ENCODE measurements around the gene WFIKKN2.
A peak's percentile ranks its signal among the peaks of the same experiment; 100 is the strongest.
"Not testable (repeated sequence)": the region's sequence is repeated elsewhere in the genome, so short reads cannot be mapped to it uniquely, and the experiment has no call there.

WFIKKN2 gene

DNA sequence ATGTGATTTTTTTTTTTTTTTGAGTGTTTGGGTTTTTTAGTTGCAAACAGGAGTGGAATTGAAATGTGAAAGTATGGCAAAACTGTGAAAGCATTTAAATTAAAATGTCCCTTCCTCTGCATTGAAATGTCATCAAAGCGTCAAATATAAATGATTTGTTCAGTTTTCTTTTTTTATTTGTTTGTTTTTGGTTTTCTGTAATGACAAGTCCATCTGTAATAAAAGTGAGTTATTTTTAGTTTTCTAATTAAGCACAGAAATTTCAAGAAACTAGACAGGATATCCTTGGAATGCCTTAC lies 32.7 kb downstream of the WFIKKN2 start:
- Histone ChIP-seq H3K4me3 (peak overlapping the region; percentile 96), H3K27ac (peak overlapping the region; percentile 99)
- DNase-seq (ENCODE audit: low spot score) = no peak
- TF ChIP-seq, protein P1, sequence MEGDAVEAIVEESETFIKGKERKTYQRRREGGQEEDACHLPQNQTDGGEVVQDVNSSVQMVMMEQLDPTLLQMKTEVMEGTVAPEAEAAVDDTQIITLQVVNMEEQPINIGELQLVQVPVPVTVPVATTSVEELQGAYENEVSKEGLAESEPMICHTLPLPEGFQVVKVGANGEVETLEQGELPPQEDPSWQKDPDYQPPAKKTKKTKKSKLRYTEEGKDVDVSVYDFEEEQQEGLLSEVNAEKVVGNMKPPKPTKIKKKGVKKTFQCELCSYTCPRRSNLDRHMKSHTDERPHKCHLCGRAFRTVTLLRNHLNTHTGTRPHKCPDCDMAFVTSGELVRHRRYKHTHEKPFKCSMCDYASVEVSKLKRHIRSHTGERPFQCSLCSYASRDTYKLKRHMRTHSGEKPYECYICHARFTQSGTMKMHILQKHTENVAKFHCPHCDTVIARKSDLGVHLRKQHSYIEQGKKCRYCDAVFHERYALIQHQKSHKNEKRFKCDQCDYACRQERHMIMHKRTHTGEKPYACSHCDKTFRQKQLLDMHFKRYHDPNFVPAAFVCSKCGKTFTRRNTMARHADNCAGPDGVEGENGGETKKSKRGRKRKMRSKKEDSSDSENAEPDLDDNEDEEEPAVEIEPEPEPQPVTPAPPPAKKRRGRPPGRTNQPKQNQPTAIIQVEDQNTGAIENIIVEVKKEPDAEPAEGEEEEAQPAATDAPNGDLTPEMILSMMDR (IDR thresholded peaks at IDR 0.05) = no peak

DNA sequence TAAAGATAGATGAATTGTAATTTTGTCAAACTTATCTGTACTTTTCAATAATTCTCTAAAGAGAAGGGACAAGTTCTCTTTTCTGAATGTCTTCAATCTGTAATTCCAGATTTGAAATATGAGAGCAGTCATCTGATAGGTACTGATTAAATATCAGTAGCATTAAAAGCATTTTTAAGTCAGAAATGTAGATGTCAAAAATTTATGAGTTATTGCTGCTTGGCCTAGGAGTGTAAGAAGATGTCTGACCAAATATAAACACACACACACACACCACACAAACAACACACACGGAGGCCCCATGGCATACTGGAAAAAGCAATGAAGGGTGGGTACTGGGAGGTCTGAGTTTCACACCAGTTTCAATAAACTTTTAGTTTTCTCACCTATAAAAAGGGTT lies 33.2 kb downstream of the WFIKKN2 start:
- no peak for DNase-seq (ENCODE audit: low spot score)
- Histone ChIP-seq H3K4me3 (peak overlapping the region; percentile 96), H3K27ac (peak overlapping the region; percentile 99)
- TF ChIP-seq, protein P1 (IDR thresholded peaks at IDR 0.05) = no peak

DNA sequence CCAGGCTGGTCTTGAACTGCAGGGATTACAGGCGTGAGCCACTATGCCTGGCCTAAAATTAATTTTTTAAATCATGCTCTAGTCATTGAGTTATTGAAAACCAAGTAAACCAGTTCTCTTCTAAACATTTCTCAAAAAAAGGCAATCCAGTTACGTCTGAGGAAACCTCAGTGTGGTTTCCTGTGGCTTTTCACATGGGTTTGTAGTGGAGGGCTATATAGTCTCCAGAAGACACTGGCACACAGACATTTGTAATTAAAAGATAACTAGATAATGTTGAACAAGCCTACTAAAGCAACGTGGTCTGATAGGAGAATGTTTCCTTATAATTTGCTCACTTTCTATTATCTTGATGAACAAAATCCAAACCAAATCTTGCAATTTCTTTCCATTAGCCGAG lies 36.0 kb downstream of the WFIKKN2 start:
- TF ChIP-seq, protein P1 (IDR thresholded peaks at IDR 0.05) = no peak
- H3K4me3 ChIP-seq = no peak overlapping the region

DNA sequence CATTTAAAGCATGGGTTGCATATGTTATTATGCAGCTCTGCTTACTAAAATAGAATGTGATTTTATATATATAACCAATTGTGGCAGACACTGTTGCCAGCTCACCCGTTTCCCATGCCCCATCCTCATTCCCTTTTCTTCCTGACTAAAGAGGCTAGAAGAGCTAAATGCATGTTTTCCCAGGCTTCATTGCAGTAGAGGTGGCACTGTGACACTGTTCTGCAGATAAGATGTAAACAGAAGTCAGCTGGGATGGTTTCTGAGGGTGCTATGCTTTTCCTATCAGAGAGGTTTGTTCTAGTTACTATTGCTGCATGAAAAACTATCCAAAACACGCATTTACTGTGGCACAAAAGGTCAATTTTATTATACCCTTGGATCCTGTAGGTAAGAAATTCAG lies 36.5 kb downstream of the WFIKKN2 start:
- DNase-seq (ENCODE audit: low spot score) = peak; percentile 41
- TF ChIP-seq, protein P1 (IDR thresholded peaks at IDR 0.05) = no peak
- no peak overlapping the region for H3K4me3 ChIP-seq
- H3K27ac ChIP-seq = peak overlapping the region; percentile 28 to 42

More for the DNA sequence above, 36.0 kb downstream of the WFIKKN2 start:
- DNase-seq (ENCODE audit: low spot score) = no peak
- no peak overlapping the region for H3K27ac ChIP-seq

DNA sequence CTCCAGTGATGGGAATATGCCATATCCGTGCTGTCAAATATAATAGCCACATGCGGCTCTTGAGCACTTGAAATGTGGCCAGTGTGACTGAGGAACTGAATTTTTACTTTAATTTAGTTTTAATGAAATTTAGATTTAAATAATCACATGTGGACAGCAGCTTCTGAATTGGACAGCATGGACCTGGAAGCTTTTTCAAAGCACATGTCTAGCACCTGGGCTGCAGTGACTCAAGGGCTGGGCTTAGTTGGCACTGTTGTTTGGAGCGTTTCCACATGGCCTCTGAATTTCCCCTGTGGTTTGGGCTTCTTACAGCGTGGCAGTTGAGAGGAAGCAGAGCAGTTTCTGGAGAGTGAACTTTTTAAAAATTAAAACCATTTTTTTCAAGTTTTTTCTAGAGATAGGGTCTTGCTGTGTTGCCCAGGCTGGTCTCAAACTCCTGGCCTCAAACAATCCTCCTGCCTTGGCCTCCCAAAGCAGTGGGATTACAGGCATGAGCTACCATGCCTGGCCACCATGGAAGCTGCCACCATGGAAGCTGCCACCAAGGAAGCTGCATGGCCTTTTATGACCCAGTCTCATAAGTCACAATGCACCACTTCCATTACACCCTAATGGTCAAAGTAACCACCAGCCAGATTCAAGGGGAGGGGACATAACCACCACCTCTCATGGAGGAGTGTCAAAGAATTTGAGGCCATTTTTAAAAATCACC lies 37.5 kb downstream of the WFIKKN2 start:
- peak; percentile 79 for DNase-seq (ENCODE audit: low spot score)
- Histone ChIP-seq H3K4me3 (no peak overlapping the region), H3K27ac (peak overlapping the region; percentile 43 to 61)

DNA sequence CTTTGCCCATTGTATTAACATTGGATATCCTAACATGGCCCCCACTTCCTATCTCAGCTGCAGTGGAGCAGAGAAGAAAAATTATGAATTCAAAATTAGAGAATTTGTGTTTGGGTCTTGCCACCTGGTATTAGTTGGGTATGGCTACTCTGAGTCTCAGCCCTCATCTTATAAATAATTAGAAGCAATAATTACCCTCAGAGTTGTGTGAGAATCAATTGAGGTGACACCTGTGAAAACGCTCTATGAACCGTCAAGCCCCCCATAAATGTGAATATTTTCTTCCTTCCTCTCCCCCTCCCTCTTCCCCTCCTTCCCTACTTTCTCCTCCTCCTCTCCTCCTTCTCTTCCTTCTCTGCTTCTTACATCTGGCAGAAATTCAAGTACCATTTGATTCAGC lies 39.7 kb downstream of the WFIKKN2 start:
- H3K27ac ChIP-seq = no peak overlapping the region
- no peak for DNase-seq (ENCODE audit: low spot score)
- H3K4me3 ChIP-seq = no peak overlapping the region
- TF ChIP-seq, protein P1 (IDR thresholded peaks at IDR 0.05) = no peak

More for the DNA sequence above, 37.5 kb downstream of the WFIKKN2 start:
- TF ChIP-seq, protein P1 (IDR thresholded peaks at IDR 0.05) = no peak

DNA sequence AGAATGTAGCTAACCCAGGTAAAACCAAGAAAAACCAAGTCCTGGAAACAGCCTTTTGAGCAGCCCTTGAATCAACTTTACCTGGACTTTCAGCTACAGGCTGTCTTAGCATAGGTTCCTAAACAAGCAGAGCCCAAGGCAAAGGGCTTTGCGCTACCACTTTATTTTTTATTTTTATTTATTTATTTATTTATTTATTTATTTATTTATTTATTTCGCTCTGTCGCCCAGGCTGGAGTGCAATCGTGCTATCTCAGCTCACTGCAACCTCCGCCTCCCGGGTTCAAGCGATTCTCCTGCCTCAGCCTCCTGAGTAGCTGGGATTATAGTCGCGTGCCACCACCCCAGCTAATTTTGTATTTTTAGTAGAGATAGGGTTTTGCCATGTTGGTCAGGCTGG lies 41.7 kb downstream of the WFIKKN2 start:
- DNase-seq (ENCODE audit: low spot score); H3K4me3 ChIP-seq: not testable (repeated sequence)

More for the DNA sequence above, 41.7 kb downstream of the WFIKKN2 start:
- H3K27ac ChIP-seq = not testable (repeated sequence)

Data from coronary artery (tissue), 2 donors.